ENCODE measurements around the gene ACADL.
"Not testable (repeated sequence)": the region's sequence is repeated elsewhere in the genome, so short reads cannot be mapped to it uniquely, and the experiment has no call there.

Gene ACADL

DNA sequence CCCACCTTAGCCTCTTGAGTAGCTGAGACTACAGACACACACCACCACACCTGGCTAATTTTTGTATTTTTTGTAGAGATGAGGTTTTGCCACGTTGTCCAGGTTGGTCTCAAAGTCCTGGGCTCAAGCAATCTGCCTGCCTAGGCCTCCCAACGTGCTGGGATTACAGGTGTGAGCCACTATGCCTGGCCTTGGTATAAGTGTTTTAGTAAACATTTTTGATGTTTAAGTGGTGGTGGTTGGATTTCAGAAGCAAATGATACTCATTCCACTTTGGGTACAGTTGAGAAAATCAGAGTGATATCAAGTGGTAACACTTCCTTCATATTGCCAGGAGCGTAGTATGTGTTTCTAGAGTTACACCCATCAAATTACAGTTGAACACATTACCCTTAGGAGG is 25.4 kb downstream of the ACADL start:
- no peak for DNase-seq (ENCODE audit: low read depth)

DNA sequence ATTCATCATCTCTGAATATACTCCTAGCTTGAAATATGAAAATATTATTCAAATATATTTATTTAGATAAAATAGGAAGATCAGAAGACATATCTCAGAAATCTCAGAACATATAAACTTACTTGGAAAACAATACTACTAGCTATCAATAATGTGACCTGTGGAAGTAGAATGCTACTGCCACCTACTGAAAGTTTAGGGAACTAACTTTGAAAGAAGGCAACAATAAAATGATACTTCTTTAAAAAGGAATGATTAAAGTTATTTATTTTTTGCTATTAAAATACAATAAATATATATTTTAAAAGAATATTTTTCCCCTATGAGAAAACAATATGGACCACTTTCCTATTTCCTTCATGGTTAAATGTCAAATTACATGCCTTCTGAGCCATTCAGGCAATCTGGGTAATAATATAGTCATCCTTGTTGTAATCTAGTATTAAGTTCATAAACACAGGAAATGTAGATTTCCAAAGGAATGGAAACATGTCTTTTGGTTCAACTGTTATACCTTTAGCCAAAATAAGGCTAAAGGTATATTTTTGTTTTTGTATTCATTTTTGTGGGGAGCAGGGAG is 26.0 kb downstream of the ACADL start:
- DNase-seq (ENCODE audit: low read depth): peak; percentile 31

DNA sequence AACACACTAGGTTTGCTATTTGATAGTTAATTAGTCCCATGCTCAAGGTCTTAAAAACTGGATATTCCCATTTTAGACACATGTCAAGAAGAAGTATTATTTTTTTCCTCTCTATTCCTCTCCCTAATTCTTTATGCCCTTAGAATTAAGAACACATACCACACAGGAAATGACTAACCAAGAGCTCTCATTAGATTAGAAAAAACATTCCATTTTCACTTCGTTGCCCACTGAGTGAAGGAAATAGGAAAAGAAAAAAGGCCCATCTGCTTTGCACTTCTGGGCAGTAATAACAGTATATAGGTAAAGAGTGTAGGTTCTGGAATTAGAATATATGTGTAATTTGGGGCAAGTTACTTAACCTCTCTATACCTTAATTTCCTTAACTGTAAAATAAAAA is 26.9 kb downstream of the ACADL start:
- peak; percentile 7 for DNase-seq (ENCODE audit: low read depth)

DNA sequence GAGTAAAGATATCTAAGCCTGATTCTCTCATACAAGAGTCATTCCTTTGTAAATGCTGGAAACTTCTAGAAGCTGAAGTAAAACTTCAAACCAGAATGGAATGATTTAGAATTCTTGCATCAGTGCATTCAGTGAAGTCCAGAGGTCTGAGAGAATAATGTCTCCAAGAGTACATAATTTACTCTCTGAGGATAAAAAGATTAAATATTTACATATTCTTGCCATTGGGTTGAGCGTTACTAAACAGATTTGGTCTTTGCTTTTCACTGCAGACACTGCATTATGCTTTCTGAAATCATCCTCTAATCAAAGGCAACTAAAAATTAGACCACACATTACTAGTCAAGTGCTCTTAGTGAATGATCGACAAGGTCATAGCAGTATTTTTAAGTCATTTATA is 27.5 kb downstream of the ACADL start:
- no peak for DNase-seq (ENCODE audit: low read depth)

DNA sequence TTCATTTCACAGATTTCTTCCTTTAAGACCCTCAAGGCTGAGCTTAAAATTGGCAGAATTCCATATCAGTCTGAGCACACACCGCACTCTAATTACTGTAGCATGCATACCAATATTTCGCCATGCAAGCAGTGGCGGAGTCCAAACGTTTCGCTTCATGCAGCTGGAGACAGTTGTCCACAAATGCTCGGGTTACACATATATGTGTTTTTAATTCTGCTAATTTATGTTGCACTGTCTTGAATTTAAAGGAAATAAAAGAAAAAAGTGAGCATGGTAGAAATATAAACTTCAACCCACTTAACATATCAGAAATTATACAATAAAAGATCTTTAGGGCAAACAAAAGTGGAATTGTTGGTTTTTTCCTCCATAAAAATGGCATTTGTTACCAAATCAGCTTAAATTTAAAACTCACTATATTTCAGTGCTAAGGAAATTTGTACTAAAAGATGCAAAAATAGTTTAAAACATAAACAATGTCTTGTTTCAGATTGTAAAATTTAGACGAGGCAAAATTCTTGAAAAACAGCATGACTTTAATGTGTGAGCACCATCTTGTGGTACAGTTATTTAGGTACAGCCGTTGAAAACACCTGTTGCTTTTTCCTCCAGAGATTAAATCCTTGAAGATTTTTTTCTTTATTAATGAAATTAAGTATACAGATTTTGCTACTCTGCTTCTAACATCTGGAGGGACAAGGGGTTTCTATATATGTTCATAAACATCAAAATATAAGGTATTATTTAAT is 30.0 kb downstream of the ACADL start:
- peak; percentile 58 for DNase-seq (ENCODE audit: low read depth)

DNA sequence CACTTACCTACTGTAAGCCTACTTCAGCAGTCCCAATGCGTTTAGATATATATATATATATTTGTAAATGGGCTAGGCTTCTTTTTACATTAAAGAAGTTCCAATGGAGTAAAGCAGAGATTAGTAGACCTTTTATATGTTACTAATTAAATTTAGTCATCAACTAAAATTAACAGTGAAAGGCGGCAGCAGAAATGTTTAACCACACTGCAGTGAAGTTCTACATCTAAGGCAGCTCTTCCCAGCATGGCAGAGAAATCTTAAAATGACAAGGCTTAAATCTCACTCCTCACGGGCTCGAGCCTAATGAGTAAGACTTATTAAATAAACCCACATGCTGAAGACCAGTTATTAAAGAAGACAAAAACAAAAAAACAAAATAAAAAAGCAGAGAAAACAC is 34.9 kb downstream of the ACADL start:
- no peak for DNase-seq (ENCODE audit: low read depth)

DNA sequence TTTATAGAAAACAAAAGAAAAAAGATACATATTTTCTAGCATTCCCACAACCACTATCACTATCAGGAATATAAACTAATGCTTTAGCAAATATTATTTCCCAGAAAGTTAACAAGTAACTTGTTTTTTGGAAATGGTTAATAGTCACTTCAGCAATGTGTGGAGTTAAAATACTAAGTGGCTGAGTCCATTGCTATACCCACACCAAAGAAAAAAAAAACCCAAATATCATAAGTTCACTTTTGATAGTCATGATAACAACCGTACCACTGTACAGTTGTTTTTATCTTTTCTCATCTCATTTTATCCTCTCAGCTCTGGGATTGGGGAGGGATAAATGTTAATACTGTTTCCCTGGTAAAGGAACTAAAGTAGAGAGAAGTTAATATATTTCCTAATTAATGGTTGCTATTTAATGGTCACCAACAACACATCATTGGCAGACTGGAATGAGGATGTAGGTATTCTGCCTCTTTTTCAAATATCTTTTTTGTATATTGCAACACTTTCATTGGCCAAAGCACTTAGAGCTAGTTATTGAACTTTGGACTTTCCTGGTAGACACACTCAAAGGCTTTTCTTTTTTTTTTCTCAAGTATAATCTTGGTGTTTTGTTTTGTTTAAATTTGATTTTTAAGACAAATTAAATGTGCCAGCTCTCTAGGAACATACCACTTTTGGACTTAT is 35.7 kb downstream of the ACADL start:
- DNase-seq (ENCODE audit: low read depth): no peak

DNA sequence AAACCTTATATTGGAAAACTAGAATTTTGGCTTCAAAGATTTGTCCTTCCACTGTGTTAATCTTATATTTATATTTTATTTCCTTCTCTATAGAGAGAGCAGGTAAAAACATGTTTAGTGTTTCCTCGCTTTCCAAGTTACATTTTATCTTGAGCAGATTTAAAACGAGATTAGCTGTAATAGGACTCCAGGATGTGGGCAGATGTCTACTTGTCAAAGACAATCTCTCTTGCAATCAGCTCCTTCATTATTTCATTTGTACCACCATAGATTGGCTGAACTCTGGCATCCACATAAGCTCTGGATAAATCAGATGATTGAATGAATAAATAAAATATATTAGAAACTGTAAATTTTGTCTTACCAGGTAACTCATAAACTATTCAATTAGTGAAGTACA is 36.5 kb downstream of the ACADL start:
- DNase-seq (ENCODE audit: low read depth): no peak

DNA sequence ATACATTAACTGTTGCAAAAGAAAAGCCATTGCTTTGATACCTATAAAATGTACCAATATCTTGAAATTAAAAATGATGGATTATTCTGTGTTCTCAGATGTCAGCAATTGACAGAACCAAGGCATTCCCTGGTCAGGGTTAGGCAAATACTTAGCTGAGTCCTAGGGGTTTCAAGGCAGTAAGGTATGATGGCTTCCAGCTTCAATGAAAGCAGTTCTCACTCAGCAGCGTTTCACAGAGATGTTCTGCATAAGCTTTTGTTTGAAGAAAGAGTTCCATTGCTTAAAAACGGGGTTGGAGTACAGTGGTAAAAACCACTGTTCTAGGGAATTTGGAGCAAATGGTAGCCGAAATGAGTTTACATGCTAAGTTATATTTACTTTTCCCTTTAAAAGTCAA is 37.1 kb downstream of the ACADL start:
- no peak for DNase-seq (ENCODE audit: low read depth)

DNA sequence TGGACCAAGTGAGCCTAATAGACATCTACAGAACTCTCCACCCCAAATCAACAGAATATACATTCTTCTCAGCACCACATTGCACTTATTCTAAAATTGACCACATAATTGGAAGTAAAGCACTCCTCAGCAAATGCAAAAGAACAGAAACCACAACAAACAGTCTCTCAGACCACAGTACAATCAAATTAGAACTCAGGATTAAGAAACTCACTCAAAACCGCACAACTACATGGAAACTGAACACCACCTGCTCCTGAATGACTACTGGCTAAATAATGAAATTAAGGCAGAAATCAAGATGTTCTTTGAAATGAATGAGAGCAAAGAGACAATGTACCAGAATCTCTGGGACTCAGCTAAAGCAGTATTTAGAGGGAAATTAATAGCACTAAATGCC is 41.3 kb downstream of the ACADL start:
- DNase-seq (ENCODE audit: low read depth): not testable (repeated sequence)

DNA sequence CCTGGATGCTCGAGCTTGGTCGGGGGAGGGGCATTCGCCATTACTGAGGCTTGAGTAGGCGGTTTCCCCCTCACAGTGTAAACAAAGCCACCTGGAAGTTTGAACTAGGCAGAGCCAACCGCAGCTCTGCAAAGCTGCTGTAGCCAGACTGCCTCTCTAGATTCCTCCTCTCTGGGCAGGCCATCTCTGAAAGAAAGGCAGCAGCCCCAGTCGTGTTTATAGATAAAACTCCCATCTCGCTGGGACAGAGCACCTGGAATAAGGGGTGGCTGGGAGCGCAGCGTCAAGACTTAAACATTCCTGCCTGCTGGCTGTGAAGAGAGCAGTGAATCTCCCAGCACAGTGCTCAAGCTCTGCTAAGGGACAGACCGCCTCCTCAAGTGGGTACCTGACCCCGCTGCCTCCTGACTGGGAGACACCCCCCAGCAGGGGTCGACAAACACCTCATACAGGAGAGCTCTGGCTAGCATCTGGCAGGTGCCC is 43.6 kb downstream of the ACADL start:
- DNase-seq (ENCODE audit: low read depth): not testable (repeated sequence)

DNA sequence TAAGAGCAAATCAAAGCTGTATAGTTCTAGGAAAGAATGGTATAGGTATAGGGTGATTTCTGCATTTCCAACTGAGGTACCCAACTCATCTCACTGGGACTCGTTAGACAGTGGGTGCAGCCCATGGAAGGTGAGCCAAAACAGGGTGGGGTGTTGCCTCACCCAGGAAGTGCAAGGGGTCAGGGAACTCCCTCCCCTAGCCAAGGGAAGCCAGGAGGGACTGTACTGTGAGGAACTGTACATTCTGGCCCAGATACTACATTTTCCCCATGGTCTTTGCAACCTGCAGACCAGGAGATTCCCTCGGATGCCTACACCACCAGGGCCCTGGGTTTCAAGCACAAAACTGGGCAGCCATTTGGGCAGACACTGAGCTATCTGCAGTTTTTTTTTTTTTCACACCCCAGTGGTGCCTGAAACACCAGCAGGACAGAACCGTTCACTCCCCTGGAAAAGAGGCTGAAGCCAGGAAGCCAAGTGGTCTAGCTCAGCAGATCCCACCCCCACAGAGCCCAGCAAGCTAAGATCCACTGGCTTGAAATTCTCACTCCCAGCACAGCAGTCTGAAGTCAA is 44.1 kb downstream of the ACADL start:
- not testable (repeated sequence) for DNase-seq (ENCODE audit: low read depth)

DNA sequence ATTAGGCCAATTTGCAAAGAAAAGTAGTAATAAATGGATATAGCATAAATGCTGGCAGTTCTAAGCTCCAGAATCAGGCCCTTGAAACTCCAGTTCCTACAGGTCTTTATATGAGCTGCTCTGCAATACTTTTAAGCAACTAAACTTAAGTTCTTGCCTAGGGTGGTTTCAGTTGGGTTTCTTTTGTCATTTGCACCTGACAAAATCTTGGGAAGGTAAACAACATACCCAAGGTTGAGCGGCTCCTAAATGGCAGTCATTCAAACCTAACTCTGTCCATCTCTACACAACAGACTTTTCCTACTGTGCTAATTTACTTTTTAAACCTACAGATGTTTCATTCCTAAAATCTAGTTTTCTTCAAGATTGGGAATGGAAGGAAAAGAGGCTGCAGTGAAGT is 44.8 kb downstream of the ACADL start:
- DNase-seq (ENCODE audit: low read depth): no peak

DNA sequence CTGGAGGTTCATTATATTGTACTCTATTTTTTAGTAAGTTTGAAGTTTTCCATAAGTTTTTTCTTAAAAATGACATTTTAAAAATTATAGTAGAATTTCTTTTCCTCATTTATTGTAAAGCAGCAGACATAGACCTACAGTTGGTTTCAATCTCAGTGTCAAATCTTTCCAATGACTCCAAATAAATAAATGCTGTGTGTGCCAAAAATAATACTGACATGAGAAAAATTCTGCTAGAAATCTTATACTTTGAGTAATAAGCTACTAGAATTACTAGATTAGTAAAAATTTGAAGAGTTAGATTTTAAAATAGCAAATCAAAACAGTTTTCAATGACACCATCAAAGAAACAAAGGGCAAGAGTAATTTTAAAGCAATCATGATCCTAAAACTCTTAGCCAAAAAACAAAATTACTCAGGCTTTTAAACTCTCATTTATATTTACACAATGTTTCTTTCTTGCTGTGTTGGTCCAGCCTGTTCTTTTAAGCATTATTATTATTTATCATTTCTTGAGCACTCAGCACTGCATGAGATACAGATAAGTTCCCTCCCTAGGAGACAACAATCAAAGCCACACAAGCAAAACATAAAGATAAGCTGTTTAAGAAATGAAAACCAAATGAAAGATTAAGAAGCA is 45.8 kb downstream of the ACADL start:
- DNase-seq (ENCODE audit: low read depth): no peak

DNA sequence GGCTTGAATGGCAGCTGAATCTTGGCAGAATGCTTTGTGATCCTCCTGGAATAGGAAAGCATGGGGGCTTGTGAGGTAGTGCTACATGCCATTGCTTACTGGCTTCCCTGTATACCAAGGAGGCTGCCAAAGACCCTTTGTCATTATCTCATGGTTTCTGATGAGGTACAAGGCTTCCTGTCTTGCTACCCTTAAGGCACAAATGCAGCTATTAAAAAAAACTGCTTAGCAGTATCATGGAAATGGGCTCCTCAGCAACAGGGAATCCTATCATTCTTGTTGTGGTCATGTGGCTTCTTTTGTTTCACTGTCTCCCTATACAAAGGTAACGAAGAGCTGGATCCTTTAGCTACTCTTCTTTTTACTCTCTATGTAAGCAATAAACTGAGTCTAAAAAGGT is 47.5 kb downstream of the ACADL start:
- no peak for DNase-seq (ENCODE audit: low read depth)

DNA sequence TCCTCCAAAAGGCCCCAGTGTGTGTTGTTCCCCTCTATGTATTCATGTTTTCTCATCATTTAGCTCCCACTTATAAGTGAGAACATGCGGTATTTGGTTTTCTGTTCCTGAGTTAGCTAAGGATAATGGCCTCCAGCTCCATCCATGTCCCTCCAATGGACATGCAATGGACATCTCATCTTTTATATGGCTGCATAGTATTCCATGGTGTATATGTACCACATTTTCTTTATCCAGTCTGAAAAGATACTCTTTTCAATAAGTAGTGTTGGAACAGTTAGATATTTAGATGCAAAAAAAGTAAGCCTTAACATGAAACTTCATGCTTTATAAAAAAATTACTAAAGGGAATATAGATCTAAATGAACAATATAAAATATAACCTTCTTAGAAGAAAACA is 48.1 kb downstream of the ACADL start:
- not testable (repeated sequence) for DNase-seq (ENCODE audit: low read depth)

DNA sequence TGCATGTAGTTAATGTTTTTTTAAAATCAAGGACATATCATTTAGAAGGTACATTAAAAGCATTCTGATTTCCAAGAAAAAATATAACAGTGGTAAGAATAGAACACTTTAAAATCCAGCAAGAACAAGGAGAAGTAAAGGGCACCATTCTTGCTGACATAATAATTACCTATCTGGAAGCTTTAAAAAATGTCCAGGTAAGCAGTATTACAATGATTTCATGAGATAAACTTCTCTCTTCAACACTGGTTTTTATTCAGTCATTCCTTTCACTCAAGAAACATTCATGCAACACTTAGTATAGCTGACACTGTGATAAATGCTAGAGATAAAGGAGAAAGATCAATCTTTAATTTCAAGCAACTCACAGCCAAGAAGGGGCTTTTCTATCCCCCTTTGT is 51.2 kb downstream of the ACADL start:
- no peak for DNase-seq (ENCODE audit: low read depth)

DNA sequence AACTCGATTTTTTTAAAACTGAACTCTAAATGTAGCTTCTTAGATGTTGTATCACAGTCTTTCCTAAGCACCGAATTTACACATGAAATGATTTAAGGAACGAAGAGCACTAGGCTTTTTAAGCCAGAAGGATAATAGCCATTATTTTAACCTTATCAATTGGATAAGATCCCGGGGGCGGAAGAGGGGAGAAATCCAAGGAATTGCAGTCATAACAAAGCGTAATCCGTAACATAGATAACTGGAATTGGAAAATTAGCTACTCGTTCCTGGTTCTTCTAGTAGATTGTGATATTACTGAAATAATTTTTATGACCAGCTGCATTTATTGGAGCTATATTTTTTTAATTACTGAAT is 53.0 kb downstream of the ACADL start:
- DNase-seq (ENCODE audit: low read depth): no peak

DNA sequence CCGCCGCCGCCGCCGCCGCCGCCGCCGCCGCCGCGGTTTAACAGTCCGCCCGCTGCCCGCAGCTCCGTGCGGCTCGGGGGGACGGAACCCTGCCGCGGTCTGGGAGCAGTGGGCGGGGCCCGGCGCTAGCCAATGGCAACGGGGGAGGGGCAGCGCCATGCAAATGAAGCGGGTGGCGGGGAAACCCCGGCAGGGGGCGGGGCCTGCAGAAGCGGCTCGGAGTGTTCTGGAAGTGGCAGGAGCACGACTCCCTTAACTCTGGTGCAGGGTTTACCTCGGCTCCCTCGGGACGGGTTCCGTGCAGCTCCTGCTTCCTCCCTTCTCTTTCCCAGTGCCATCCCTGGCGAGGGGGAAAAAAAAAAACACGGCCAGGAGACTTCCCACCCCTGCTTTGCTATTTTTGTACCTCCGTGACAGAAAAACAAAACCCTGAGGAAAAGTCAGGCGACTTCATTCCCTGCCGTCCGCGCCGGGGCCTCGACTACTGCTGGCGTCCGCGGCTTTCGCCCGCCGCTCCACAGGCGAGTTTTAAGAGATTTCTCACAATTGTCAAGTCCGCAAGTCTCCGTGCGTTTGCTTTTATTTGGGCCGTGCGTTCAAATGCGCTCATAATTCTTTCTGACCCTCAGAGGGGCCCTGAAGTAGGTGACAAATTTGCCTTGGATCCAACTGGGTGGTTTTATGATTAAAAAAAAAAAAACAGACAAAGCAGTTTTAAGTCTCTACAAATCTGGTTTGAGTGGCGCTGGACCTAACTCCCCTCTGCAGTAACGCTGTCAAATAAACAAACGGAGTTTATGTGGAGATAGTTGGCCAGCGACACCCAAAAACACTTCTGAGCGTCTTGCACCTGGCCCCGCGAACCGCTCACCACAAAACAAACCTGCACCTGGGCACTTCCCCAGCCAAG is 53.7 kb downstream of the ACADL start, which contains the start of gene KANSL1L:
KANSL1L (minus strand) TSS at position 101 of the 910 bp plus-strand sequence. CDS start 16,827 bp downstream, outside the sequence.
- peak; percentile 93 for DNase-seq (ENCODE audit: low read depth)

DNA sequence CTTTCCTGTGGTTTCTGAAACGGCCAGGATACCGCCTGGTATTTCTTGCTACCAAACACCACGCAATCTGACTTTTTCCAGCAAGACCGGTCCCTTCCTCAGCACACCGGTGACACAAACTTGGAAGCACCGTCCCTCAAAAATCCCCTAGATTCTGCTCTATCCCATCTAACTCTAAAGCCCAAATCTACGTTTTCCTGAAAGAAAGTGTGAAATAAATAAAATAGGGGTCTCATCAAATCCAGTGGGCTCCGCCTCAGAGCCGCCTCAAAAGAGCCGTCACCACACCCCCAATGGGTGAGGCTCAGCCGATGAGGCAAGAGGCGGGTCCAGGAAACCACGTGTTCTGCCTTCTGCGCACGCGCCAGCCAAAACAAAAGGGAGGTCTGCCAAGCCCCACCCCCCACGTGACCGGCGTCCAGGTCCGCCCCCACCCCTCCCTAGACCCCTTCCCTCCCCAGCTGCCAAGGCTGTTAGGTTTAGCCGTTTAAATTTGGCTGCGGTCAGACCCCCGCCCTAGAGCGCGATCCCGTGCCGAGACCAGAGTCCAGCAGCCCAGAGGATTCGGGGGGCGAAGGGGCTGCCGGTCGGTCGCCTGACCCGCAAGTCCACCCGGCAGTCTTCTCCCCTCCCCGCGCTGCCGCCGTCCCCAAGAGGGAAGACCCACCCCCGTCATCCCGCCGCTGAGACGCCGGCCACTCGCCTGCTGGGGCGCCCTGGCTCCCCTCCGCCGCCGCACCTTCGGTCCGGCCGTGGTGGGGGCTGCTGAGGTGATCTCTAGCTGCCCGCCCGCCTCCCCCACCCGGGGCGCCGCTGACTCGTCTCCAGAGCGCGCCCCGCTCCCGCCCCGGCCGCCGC is 54.6 kb downstream of the ACADL start:
- peak; percentile 92 for DNase-seq (ENCODE audit: low read depth)

DNA sequence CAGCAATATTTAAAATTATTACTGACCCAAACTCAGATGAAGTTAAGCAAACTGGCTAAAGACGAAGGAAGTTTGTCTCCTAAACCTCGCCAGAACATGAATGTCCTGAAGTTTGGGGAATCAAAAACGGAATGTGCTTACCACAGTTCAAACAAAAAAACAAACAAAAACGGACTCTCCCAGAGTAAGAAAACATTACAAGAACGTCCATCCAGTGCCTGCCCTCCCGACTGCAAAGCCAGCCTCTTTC is 55.1 kb downstream of the ACADL start:
- DNase-seq (ENCODE audit: low read depth): no peak
